GM12872 (cell line): Measurements from ENCODE around the gene FOXC1.

Source experiments
- CTCF ChIP-seq: IDR thresholded peaks from 3 replicates; pipeline ENCODE4 v1.5.1; 2011; ENCODE audit warnings: low read depth, mild to moderate bottlenecking, low read length, moderate library complexity; ENCODE audit not compliant: insufficient read depth

Gene FOXC1

GRCh38 chr6:1597121-1597744, 12.5 kb upstream of the FOXC1 start:
- TF ChIP-seq CTCF = no peak

DNA sequence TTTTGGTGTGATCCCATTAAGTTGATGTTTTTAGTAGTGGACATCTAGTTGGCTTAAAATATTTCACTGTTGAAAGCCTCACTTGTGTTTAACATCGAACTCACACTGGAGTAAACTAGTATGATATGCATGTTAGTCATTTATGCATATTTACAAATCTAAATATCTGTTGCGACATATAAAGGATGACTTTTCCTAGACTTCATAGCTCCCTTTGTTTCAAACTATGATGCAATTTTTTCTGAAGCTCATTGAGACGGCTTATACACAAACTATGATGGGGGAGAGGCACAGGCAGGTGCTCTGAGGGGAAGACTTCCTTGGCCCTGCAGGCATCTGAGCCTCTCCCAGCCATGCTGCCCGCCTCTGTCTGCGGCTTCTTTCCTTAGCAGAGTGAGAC, 11.8 kb upstream of the FOXC1 start:
- TF ChIP-seq CTCF = no peak

DNA sequence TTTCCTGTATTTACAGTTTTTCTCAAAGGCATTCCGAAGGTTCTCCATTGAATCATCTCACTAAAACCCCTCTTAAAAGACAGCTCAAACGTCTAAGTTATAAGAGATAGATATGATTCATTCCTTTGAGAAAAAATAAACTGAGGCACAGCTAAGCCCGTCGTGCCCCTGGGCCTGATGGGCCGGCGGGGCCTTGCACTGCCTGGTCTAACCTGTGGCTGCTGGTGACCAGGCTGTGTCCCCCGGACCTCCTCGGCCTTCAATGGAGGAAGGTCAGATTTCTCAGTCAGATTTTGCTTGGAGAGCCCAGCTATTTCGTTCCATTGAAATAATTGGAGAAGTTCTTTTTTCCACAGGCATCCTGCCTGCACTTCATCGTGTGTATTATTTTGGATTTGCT, 11.3 kb upstream of the FOXC1 start:
- no peak for TF ChIP-seq CTCF

DNA sequence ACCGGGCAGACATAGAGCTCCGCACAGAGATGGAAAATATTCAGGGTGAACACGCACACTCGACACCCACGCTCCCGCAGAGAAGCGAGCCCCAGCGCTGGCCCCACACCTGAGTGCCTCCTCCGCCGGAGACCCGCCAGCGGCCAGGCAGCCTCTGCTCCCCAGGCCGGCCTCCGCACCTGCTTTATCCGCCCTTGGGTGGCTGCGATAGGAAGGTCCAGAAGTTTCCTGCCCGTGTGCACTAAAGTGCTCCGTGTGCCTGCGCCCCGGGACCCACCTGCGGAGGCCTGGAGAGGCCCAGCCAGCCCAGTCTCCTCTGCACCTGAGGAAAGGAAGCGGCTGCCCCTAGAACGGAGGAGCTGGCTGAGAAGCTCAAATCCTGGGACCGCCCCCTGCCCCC, 10.8 kb upstream of the FOXC1 start:
- TF ChIP-seq CTCF = no peak

GRCh38 chr6:1599469-1599868, 10.2 kb upstream of the FOXC1 start:
- TF ChIP-seq CTCF = no peak

DNA sequence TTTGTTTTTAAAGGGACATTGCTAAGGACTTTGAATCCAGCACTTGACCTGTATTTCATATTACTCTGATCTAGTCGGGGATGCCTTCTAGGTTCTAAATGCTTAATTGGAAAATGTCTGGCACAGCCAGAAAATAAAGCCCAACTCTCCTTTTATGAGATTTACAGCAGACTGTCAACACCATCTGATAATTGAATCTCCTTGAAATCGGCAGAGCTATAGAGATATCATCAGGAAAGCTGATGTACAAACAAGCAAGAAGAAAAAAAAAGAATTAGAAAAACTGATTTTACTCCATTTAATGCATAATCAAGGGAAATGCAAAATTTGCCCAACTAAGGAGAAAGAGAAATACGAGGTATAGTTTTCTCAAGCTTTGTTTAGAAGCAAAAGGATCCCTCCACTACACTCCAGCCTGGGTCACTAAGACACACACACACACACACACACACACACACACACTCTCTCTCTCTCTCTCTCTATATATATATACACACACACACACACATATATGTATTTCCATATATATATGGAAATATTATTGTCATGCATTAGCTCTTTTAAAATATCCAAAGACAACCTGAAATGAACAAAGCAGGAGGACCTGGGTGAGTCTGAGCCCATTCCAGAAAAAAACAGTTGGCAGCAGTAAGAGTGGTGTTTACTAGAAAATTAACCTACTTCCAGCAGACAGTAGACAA, 9.5 kb upstream of the FOXC1 start:
- TF ChIP-seq CTCF = no peak

DNA sequence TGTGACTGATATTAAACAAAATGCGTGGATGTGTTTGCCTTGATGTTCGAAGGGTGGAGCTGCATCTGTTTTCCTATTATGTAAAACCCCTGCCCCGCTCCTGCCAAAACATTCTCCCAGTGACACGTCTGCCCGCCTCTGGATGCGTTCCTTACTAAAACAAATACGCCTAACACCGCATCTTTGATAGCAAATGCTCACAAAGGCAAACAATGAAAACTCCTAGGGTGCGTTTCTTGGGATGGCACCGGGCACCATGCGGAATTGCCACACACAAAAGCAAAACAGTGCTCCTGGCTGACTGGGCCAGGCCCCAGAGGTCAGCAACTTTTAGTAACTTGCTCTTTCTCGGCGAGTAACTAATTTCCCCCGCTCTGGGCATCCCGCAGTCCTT, 9.0 kb upstream of the FOXC1 start:
- no peak for TF ChIP-seq CTCF
